ENCODE data around the gene TP53RK.

Gene TP53RK

DNA sequence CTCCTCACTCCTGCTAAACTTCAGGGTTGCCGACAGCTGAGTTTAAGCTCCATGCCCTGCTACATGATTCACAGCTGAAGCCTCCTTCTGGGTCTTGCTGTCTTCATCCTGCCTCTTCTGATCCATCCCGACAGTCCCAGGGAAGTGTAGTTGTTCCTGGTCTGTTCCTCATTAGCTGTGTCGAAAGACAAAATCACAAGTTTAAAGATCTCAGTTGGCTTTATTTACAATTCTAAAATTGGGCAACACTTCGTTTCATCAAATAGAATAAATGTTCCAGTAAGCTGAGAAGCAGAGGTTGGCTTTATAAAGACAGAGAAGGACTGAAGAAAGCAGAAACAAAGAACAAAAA, 16.1 kb upstream of the TP53RK start (continued):
- TF ChIP-seq, protein P1, sequence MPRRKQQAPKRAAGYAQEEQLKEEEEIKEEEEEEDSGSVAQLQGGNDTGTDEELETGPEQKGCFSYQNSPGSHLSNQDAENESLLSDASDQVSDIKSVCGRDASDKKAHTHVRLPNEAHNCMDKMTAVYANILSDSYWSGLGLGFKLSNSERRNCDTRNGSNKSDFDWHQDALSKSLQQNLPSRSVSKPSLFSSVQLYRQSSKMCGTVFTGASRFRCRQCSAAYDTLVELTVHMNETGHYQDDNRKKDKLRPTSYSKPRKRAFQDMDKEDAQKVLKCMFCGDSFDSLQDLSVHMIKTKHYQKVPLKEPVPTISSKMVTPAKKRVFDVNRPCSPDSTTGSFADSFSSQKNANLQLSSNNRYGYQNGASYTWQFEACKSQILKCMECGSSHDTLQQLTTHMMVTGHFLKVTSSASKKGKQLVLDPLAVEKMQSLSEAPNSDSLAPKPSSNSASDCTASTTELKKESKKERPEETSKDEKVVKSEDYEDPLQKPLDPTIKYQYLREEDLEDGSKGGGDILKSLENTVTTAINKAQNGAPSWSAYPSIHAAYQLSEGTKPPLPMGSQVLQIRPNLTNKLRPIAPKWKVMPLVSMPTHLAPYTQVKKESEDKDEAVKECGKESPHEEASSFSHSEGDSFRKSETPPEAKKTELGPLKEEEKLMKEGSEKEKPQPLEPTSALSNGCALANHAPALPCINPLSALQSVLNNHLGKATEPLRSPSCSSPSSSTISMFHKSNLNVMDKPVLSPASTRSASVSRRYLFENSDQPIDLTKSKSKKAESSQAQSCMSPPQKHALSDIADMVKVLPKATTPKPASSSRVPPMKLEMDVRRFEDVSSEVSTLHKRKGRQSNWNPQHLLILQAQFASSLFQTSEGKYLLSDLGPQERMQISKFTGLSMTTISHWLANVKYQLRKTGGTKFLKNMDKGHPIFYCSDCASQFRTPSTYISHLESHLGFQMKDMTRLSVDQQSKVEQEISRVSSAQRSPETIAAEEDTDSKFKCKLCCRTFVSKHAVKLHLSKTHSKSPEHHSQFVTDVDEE (CRISPR knock-in tag; IDR thresholded peaks at IDR 0.05): no peak
- TF ChIP-seq, protein P2, sequence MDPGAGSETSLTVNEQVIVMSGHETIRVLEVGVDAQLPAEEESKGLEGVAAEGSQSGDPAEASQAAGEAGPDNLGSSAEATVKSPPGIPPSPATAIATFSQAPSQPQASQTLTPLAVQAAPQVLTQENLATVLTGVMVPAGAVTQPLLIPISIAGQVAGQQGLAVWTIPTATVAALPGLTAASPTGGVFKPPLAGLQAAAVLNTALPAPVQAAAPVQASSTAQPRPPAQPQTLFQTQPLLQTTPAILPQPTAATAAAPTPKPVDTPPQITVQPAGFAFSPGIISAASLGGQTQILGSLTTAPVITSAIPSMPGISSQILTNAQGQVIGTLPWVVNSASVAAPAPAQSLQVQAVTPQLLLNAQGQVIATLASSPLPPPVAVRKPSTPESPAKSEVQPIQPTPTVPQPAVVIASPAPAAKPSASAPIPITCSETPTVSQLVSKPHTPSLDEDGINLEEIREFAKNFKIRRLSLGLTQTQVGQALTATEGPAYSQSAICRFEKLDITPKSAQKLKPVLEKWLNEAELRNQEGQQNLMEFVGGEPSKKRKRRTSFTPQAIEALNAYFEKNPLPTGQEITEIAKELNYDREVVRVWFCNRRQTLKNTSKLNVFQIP (CRISPR knock-in tag; IDR thresholded peaks at IDR 0.05; ENCODE audit: borderline replicate concordance, low read depth): no peak

DNA sequence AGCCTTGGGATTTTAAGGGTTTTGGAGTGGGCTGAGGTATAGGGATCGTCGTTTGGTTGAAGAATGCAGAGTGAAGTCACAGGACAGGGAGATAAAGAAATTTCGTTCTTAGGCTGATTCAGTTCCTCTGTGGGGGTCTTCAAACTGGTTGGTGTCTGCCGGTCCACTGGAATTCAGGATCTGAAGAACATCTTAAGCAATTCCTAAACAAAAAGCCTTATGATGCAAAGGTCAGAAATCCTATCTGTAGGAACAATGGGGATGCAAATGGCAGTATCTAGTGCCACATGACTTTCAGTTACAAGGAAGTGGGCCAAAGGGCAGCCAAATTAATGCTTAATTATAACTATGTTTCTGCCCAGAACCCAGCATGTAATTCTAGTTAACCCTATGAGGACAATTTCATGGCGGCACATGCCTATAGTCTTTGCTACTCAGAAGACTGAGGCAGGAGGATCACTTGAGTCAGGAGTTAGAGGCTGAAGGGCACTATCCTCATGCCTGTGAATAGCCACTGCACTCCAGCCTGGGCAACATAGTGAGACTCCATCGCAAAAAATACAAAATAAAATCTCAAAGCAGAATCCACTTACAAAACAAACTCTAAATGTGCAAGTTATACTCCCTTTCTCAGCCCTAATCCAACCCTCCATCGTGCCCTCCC, 15.6 kb upstream of the TP53RK start:
- TF ChIP-seq ZNF8 (CRISPR knock-in tag; IDR thresholded peaks at IDR 0.05) (no peak), ZFP3 (CRISPR knock-in tag; IDR thresholded peaks at IDR 0.05) (no peak), ZNF565 (CRISPR knock-in tag; conservative IDR thresholded peaks at IDR 0.05; ENCODE audit: low read depth) (no peak), ISL1 (CRISPR knock-in tag; IDR thresholded peaks at IDR 0.05) (no peak), ZC3H10 (CRISPR knock-in tag; IDR thresholded peaks at IDR 0.05) (no peak), TOX (CRISPR knock-in tag; IDR thresholded peaks at IDR 0.05; ENCODE audit: borderline replicate concordance) (no peak), GLIS3 (CRISPR knock-in tag; IDR thresholded peaks at IDR 0.05) (no peak), TCF4 (CRISPR knock-in tag; IDR thresholded peaks at IDR 0.05; ENCODE audit: borderline replicate concordance) (no peak), CSDC2 (CRISPR knock-in tag; IDR thresholded peaks at IDR 0.05) (no peak), ZNF70 (CRISPR knock-in tag; IDR thresholded peaks at IDR 0.05) (no peak), ARNTL (CRISPR knock-in tag; IDR thresholded peaks at IDR 0.05; ENCODE audit: borderline replicate concordance, low read depth) (no peak), ZFP30 (CRISPR knock-in tag; IDR thresholded peaks at IDR 0.05) (no peak), ESRRG (CRISPR knock-in tag; IDR thresholded peaks at IDR 0.05) (no peak), RARB (CRISPR knock-in tag; IDR thresholded peaks at IDR 0.05) (no peak), PPARA (CRISPR knock-in tag; IDR thresholded peaks at IDR 0.05; ENCODE audit: borderline replicate concordance) (no peak), OSR1 (CRISPR knock-in tag; IDR thresholded peaks at IDR 0.05) (no peak)
- TF ChIP-seq, protein P1 (CRISPR knock-in tag; IDR thresholded peaks at IDR 0.05): no peak
- TF ChIP-seq, protein P3, sequence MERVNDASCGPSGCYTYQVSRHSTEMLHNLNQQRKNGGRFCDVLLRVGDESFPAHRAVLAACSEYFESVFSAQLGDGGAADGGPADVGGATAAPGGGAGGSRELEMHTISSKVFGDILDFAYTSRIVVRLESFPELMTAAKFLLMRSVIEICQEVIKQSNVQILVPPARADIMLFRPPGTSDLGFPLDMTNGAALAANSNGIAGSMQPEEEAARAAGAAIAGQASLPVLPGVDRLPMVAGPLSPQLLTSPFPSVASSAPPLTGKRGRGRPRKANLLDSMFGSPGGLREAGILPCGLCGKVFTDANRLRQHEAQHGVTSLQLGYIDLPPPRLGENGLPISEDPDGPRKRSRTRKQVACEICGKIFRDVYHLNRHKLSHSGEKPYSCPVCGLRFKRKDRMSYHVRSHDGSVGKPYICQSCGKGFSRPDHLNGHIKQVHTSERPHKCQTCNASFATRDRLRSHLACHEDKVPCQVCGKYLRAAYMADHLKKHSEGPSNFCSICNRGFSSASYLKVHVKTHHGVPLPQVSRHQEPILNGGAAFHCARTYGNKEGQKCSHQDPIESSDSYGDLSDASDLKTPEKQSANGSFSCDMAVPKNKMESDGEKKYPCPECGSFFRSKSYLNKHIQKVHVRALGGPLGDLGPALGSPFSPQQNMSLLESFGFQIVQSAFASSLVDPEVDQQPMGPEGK (CRISPR knock-in tag; IDR thresholded peaks at IDR 0.05; ENCODE audit: borderline replicate concordance): no peak
- TF ChIP-seq, protein P4, sequence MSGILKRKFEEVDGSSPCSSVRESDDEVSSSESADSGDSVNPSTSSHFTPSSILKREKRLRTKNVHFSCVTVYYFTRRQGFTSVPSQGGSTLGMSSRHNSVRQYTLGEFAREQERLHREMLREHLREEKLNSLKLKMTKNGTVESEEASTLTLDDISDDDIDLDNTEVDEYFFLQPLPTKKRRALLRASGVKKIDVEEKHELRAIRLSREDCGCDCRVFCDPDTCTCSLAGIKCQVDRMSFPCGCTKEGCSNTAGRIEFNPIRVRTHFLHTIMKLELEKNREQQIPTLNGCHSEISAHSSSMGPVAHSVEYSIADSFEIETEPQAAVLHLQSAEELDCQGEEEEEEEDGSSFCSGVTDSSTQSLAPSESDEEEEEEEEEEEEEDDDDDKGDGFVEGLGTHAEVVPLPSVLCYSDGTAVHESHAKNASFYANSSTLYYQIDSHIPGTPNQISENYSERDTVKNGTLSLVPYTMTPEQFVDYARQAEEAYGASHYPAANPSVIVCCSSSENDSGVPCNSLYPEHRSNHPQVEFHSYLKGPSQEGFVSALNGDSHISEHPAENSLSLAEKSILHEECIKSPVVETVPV (CRISPR knock-in tag; IDR thresholded peaks at IDR 0.05): no peak
- ATAC-seq: no peak

DNA sequence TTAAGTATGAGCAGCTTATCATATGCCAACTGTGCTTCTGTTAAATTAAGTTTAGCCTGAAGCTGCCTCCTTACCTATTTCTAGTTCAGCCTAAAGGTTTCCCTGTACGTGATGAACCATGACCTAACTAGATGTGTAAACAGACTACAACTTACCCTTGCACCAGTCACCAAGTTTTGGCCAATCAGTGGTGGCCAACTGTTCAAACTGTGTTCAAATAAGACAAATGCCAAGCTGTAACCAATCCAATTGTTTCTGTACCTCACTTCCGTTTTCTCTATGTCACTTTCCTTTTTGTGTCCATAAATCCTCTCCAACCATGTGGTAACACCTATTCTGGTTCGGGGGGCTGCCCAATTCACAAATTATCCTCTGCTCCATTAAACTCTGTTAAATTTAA, 14.2 kb upstream of the TP53RK start:
- ATAC-seq: no peak
- no peak for TF ChIP-seq ESRRG (CRISPR knock-in tag; IDR thresholded peaks at IDR 0.05)
- no peak for TF ChIP-seq ZC3H10 (CRISPR knock-in tag; IDR thresholded peaks at IDR 0.05)
- no peak for TF ChIP-seq ZNF70 (CRISPR knock-in tag; IDR thresholded peaks at IDR 0.05)
- TF ChIP-seq, protein P3 (CRISPR knock-in tag; IDR thresholded peaks at IDR 0.05; ENCODE audit: borderline replicate concordance): no peak
- TF ChIP-seq, protein P1 (CRISPR knock-in tag; IDR thresholded peaks at IDR 0.05): no peak
- TF ChIP-seq ZNF565 (CRISPR knock-in tag; conservative IDR thresholded peaks at IDR 0.05; ENCODE audit: low read depth): no peak
- TF ChIP-seq, protein P4 (CRISPR knock-in tag; IDR thresholded peaks at IDR 0.05): no peak
